NCI-H2227 treated with DMSO at 0.1 percent for 48 hours (cell line): ENCODE results near the gene USP26.
"Not testable (repeated sequence)": the region's sequence is repeated elsewhere in the genome, so short reads cannot be mapped to it uniquely, and the experiment has no call there.

Experiments
- DNase-seq: peaks from one replicate; lab custom pipeline; 2025; lab: John Stamatoyannopoulos, UW

The USP26 gene

GRCh38 chrX:133097031-133097430, at the start of gene USP26:
USP26 (minus strand) TSS chrX:133097109; CDS start chrX:133028220, 68,889 bp downstream.
- DNase-seq: no peak

GRCh38 chrX:133134282-133134681, 37.4 kb upstream of the USP26 start:
- no peak for DNase-seq

- peak; percentile 12 for DNase-seq
Observed at GRCh38 chrX:133120406-133120805, 23.5 kb upstream of the USP26 start.

- DNase-seq: no peak
Observed at GRCh38 chrX:133094098-133094731, 2.7 kb downstream of the USP26 start.

GRCh38 chrX:133090236-133090809, 6.6 kb downstream of the USP26 start:
- DNase-seq: no peak

- DNase-seq: no peak
Observed at GRCh38 chrX:133089411-133089810, 7.5 kb downstream of the USP26 start.

GRCh38 chrX:133085785-133086184, 11.1 kb downstream of the USP26 start:
- DNase-seq: no peak

- DNase-seq: not testable (repeated sequence)
Observed at GRCh38 chrX:133085056-133085455, 11.9 kb downstream of the USP26 start.

- DNase-seq: no peak
Observed at GRCh38 chrX:133083899-133084298, 13.0 kb downstream of the USP26 start.

- no peak for DNase-seq
Observed at GRCh38 chrX:133081990-133082389, 14.9 kb downstream of the USP26 start.

- DNase-seq: not testable (repeated sequence)
Observed at GRCh38 chrX:133077856-133078255, 19.1 kb downstream of the USP26 start.

GRCh38 chrX:133072566-133072965, 24.3 kb downstream of the USP26 start:
- no peak for DNase-seq

- no peak for DNase-seq
Observed at GRCh38 chrX:133068461-133068860, 28.4 kb downstream of the USP26 start.

GRCh38 chrX:133056341-133056740, 40.6 kb downstream of the USP26 start:
- DNase-seq: no peak

GRCh38 chrX:133054761-133055405, 42.0 kb downstream of the USP26 start:
- no peak for DNase-seq

- no peak for DNase-seq
Observed at GRCh38 chrX:133053861-133054598, 42.9 kb downstream of the USP26 start.

- no peak for DNase-seq
Observed at GRCh38 chrX:133048751-133049150, 48.2 kb downstream of the USP26 start.

GRCh38 chrX:133046601-133047000, 50.3 kb downstream of the USP26 start:
- no peak for DNase-seq

- no peak for DNase-seq
Observed at GRCh38 chrX:133045986-133046385, 50.9 kb downstream of the USP26 start.

- not testable (repeated sequence) for DNase-seq
Observed at GRCh38 chrX:133044145-133044786, 52.6 kb downstream of the USP26 start.

- DNase-seq: no peak
Observed at GRCh38 chrX:133042260-133042659, 54.6 kb downstream of the USP26 start.

- peak; percentile 6 for DNase-seq
Observed at GRCh38 chrX:133033010-133033409, 63.9 kb downstream of the USP26 start.
